ENCODE results near the gene KCNQ1. TPM values are rescaled to one million over a fixed set of nuclear protein-coding genes. Genes with fewer than 3 reads are reported as not detected.

KCNQ1 gene
- total and polyA plus RNA-seq, 9 of the 15 experiments (the other 6 are each of a cell fraction or from before 2014, with no cell fraction given) = 0.44 TPM; not detected in 8

GRCh38 chr11:2864901-2865300, 420.1 kb downstream of the KCNQ1 start (continued):
- no peak for TF ChIP-seq ZBTB49 (CRISPR knock-in tag; IDR thresholded peaks at IDR 0.05; ENCODE audit: borderline replicate concordance)

- Histone ChIP-seq H3K27ac (ENCODE audit: extremely low read depth, low read depth, low read length) (no peak overlapping the region), H3K79me2 (ENCODE audit: control insufficient read depth, insufficient read depth, low read length) (no peaks in the 10 kb centered on the region), H3K36me3 (ENCODE audit: control insufficient read depth, insufficient read depth, low read length) (no peaks in the 10 kb centered on the region), H3K4me2 (ENCODE audit: insufficient read depth, low read length) (no peak overlapping the region), H4K20me1 (replicated peaks; ENCODE audit: control insufficient read depth, insufficient read depth, low read length) (no peaks in the 10 kb centered on the region), H3K9ac (ENCODE audit: insufficient read depth in 1 of 2, low read depth in 2 of 2, low read length in 2 of 2) (no peak overlapping the region), H3K9me1 (ENCODE audit: control insufficient read depth, insufficient read depth, low read length) (no peaks in the 10 kb centered on the region), H3K4me3 (no peak overlapping the region), H3K9me3 (replicated peaks; ENCODE audit: control insufficient read depth, insufficient read depth, low read depth, low read length) (peaks cover 7% of the 10 kb centered on the region), H2AFZ (ENCODE audit: low read depth, low read length) (no peak overlapping the region), H3K27me3 (ENCODE audit: control insufficient read depth in 2 of 2, insufficient read depth in 2 of 2, low read length in 2 of 2) (no peaks in the 10 kb centered on the region), H3K4me1 (replicated peaks in 1 of 2; ENCODE audit: control insufficient read depth in 2 of 2, insufficient read depth in 2 of 2, low read length in 2 of 2) (peaks cover 10 to 49% of the 10 kb centered on the region in 2 experiments; a peak in 4 of 5 replicates)
- BruUV-seq (replicated peaks) = no TSS peak
- TF ChIP-seq RBM25 (IDR thresholded peaks at IDR 0.05; ENCODE audit: low read depth, low read length, severe bottlenecking) (peak; percentile 56), SIX5 (IDR thresholded peaks at IDR 0.05; ENCODE audit: borderline replicate concordance in 1 of 2, insufficient read depth in 1 of 2, low read depth in 1 of 2, low read length in 2 of 2) (no peak), ZNF77 (CRISPR knock-in tag; IDR thresholded peaks at IDR 0.05) (no peak), KDM1A (IDR thresholded peaks at IDR 0.05) (peak in 1 of 2 experiments; percentile 69; a peak in 2 of 4 replicates), BCOR (IDR thresholded peaks at IDR 0.05) (peak; percentile 79), ZFP36 (IDR thresholded peaks at IDR 0.05; ENCODE audit: low read depth, low read length, partially characterized antibody) (peak; percentile 46)
- intact Hi-C loops (cut with micrococcal nuclease) = no loop called here
- whole genome bisulfite sequencing (ENCODE audit: insufficient coverage, low coverage, missing lambda C conversion rate) = 75% methylated on average over 8 of the region's 11 CpGs
- no peak for FAIRE-seq
- in situ Hi-C loops (cut with MboI) = no loop called here
- ChIA-PET POLR2A (no interaction called here), CTCF (ENCODE audit: low intra/inter-chr PET ratio) (no interaction called here)
- no peak for DNase-seq (ENCODE audit: extremely low read depth in 1 of 4, low spot score in 3 of 4)
- no peak for ATAC-seq
These were observed 421.2 kb downstream of the KCNQ1 start for GRCh38 chr11:2865922-2866577.
